Hepatocyte (in vitro differentiated cells): ENCODE measurements around the gene CLDN34.

ENCODE experiments used
- EZH2 ChIP-seq: fragments of 200-600 bp; sonication (generic); IDR thresholded peaks from 2 replicates; pipeline ENCODE4 v1.6.1; 2016; ENCODE audit warnings: antibody characterized with exemption, mild to moderate bottlenecking, borderline replicate concordance
- EZH2phosphoT487 ChIP-seq: fragments of 200-600 bp; sonication (generic); IDR thresholded peaks from one replicate; pipeline ENCODE4 v1.6.1; 2018; ENCODE audit warnings: antibody characterized with exemption, mild to moderate bottlenecking, low read depth, moderate library complexity; ENCODE audit not compliant: unreplicated experiment, severe bottlenecking
- TF ChIP-seq, protein P1 (sequence below): fragments of 200-600 bp; sonication (generic); IDR thresholded peaks from 2 replicates; pipeline ENCODE4 v1.5.1; 2016; ENCODE audit warnings: antibody characterized with exemption, mild to moderate bottlenecking; ENCODE audit not compliant: poor library complexity

DNA sequence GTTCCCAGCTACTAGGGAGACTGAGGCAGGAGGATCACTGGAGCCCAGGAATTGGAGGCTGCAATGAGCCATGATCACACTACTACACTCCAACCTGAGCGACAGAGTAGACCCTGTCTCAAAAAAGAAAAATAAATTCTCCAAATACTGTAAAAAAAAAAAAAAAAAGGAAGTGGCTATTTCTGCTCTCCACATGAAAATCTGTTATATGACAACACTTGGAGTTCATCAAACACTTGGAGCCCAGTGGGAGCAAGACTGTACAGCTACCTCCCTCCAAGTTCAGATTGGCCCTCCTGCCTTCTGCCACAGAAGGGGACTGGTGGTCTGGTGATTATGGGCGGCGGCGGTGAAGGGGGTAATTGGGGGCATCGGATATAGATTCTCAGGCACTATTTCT is 9.0 kb upstream of the CLDN34 start:
- TF ChIP-seq, protein P1, sequence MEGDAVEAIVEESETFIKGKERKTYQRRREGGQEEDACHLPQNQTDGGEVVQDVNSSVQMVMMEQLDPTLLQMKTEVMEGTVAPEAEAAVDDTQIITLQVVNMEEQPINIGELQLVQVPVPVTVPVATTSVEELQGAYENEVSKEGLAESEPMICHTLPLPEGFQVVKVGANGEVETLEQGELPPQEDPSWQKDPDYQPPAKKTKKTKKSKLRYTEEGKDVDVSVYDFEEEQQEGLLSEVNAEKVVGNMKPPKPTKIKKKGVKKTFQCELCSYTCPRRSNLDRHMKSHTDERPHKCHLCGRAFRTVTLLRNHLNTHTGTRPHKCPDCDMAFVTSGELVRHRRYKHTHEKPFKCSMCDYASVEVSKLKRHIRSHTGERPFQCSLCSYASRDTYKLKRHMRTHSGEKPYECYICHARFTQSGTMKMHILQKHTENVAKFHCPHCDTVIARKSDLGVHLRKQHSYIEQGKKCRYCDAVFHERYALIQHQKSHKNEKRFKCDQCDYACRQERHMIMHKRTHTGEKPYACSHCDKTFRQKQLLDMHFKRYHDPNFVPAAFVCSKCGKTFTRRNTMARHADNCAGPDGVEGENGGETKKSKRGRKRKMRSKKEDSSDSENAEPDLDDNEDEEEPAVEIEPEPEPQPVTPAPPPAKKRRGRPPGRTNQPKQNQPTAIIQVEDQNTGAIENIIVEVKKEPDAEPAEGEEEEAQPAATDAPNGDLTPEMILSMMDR, result no peak
- TF ChIP-seq EZH2phosphoT487, result no peak
- no peak for TF ChIP-seq EZH2
